GM18858 (cell line): ENCODE results near the gene OR52E5.

Experiments
- ATAC-seq: cut with Tn5 transposase; IDR thresholded peaks from one replicate; pipeline ENCODE4 v1.9.1; 2021; ENCODE audit not compliant: unreplicated experiment

The OR52E5 gene

DNA sequence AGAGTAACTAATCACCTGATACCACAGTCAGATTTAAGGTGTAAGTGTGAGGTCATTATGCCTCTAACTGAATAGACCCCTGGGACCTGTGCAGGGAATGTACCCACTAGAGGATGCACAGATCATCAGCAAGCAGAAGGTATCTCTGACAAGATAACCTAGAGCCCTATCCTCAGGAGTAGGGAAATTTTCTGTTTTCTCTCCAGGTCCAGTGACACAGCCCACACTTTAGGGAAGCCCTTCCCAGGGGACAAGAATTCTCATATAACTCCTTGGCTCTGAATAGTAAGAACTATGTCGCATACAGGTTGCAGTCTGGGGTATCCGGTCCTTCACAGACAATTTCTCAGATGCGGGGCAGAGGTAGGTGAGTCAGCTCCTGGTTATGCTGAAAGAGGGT, at the start of gene OR52E5:
TSS of gene OR52E5 (plus strand) at position 301 of the 400 bp plus-strand sequence. CDS start 7,569 bp downstream, outside the sequence.
- ATAC-seq: no peak

DNA sequence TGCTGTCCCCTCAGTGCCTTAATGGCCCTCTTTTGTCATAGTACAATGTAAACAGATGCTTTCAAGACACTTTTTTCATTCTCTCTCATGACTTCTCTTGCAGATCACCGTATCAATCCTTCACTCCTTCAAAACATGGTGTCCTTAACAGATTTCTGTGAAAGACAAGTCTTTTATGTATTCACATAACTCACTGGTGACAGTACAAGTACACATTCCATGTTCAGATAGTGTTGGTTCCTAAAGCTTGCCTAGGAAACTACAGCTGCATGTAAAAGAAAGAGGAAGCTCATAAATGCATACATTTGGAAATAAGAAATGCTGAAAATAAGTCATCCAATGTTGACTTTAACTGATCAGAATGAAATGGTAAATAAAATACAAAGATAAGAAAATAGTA, 46.3 kb upstream of the OR52E5 start:
- no peak for ATAC-seq

DNA sequence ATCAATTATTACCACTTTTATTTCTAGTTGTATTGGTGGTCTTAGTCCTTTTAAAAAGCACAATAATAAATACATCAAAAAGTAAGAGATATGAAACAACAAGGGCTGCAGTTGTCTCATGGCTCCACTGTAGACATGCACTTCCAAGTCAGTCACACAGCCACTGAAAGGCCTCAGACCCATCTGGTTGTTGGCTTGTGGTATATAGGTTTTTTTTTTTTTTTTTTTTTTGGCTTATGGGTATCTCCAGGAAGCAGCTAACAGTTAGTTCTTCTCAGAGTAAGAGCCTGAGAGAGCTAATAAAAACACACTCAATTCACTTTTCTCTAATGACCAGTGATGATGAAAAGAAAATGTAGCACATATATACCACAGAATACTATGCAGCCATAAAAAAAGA, 45.3 kb upstream of the OR52E5 start:
- ATAC-seq: no peak

GRCh38 chr11:5851002-5851401, 42.0 kb upstream of the OR52E5 start:
- no peak for ATAC-seq

DNA sequence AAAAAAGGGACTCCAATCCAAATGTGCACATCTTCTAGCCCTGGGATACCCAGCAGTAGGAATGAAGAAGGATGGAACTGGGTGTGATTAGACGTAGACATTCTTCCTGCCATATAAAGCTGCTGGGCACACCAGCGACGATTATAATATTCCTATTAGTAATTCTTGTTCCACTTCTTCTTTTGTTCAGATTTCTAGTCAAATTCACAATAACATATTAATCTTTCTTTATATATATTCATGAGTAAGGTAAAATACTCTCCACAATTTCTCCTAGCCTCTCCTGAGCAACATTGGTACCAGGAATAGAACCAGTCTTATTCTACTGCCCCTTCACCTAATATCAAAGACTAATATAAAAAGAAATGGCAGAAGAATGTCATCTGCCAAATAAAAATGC, 35.4 kb upstream of the OR52E5 start, which contains the start of gene OR52E8:
TSS of gene OR52E8 (minus strand) at position 101 of the 400 bp plus-strand sequence. CDS start at position 101, 0 bp downstream.
- no peak for ATAC-seq

DNA sequence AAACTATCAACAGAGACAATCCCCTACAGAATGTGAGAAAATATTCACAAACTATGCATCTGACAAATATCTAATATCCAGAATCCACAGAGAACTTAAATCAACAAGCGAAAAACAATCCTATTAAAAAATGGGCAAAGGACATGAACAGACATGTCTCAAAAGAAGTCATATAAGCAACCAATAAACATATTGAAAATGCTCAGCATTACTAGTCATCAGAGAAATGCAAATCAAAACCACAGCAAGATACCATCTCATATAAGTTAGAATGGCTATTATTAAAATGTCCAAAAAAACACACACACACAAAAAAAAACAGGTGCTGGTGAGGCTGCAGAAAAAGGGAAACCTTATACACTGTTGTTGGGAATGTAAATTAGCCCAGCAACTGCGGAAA, 27.2 kb upstream of the OR52E5 start:
- ATAC-seq: no peak

GRCh38 chr11:5878564-5878963, 14.4 kb upstream of the OR52E5 start:
- ATAC-seq: no peak

DNA sequence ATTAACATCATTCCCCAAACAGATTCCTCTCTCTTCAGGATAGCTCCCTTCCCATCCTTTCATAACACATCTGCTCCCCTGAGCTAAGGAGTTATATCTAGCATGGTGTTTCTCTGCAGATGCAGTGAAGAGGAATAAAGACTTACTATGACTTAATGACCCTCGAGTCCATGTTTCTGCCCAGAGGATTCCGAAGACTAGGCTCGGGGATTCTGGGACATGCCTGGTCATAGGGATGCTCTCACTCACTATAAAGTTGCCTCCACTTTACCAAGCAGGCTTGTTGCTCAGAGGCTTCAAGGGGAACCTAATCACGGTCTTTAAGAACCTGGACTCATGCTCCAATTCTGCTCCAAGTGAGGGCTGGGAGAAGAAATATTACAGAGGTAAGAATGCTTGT, 12.7 kb upstream of the OR52E5 start, which contains the start of gene OR52E4:
TSS of gene OR52E4 (plus strand) at position 301 of the 400 bp plus-strand sequence. CDS start 3,664 bp downstream, outside the sequence.
- no peak for ATAC-seq

- no peak for ATAC-seq
Observed at GRCh38 chr11:5881756-5882155, 11.3 kb upstream of the OR52E5 start.

DNA sequence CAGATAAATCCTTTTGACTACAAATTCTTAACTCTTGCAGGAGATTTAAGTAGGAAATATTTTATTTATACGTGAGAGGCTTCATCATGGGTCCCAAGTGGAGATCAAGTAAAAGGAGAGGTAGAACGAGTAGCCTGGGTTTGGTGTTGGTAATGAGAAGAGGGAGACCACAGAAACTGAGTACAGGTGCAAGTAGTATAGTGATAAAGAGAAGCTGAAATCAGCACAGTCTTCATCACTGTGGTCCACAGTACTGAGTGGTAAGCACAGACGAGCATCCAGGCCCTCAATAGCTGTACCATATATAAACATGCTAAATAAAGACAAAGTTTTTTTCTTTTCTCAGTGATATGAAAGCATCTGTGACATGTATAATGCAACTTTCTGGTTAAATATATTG, 5.8 kb upstream of the OR52E5 start:
- ATAC-seq: no peak

GRCh38 chr11:5887661-5888060, 5.3 kb upstream of the OR52E5 start:
- no peak for ATAC-seq

- no peak for ATAC-seq
Observed at GRCh38 chr11:5891216-5891800, 1.7 kb upstream of the OR52E5 start.

DNA sequence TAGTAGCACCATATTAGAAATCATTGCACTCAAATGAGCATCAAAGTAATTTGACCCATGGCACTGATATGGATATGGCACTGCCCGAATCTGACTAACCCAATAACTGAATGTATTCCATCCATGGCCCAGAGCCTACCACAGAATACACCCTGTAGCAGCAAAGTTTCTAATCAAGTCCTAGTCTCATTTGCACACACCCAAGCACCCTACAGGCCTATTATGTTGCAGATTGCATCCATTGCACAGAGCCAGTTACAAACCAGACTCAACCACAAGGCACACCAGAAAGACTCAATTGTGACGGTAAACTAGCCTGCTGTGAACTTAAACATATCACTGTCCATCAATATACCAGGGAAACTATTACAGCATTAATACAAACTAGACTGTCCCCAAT, 6.5 kb downstream of the OR52E5 start:
- no peak for ATAC-seq

DNA sequence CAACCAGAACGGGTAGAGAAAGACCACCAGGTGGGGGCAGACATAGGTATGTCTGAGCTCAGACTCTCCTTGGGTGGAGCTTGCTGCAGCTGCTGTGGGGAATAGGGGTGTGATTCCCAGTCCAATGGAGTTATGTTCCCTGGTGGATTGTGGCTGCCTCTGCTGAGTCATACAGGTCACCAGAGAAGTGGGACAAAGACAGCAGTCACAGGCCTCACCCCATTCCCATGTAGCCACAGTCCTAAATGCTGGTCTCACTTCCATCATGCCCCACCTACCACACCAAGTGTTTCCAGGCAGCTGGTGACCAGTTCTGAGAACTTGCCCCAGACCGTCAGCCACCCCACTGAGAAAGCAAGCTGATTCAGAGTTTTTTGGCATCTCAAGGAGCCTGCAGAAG, 17.5 kb downstream of the OR52E5 start:
- ATAC-seq: no peak

- ATAC-seq: no peak
Observed at GRCh38 chr11:5922749-5923426, 29.9 kb downstream of the OR52E5 start.

DNA sequence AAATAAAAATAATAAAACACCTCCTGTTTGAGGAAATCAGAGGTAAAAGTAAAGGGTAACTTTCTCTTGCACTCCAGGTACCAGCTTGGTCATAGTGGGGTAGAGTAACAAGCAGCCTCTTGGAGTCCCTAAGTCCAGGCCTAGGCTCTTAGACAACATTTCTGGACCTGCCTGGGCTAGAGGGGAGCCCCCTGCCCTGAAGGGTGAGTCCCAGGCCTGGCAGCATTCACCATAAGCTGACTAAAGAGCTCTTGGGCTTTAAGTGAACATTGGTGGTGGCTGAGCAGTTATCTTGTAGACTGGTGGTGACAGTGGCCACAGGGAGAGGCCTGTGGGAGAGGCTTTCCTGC, 30.4 kb downstream of the OR52E5 start:
- no peak for ATAC-seq

DNA sequence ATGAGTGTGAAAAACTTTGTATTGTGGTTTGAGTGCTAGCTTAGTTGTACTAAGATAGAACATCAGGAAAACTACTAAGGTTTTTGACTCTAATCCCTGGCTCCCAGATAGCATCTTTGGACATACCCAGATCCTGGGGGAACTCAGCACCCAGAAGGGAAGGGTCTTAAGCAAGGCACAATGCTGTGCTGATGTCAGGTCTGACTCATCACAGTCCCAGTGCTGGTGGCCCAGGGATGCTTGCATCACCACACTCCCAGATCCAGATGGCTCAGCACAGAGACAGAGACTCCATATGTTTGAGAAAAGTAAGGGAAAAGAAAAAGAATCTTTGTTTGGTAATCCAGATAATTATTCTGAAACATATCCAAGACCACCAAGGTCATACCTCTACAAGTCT, 30.8 kb downstream of the OR52E5 start:
- ATAC-seq: no peak

GRCh38 chr11:5928271-5928670, 35.3 kb downstream of the OR52E5 start:
- ATAC-seq: no peak

- ATAC-seq: no peak
Observed at GRCh38 chr11:5928811-5929210, 35.8 kb downstream of the OR52E5 start.

DNA sequence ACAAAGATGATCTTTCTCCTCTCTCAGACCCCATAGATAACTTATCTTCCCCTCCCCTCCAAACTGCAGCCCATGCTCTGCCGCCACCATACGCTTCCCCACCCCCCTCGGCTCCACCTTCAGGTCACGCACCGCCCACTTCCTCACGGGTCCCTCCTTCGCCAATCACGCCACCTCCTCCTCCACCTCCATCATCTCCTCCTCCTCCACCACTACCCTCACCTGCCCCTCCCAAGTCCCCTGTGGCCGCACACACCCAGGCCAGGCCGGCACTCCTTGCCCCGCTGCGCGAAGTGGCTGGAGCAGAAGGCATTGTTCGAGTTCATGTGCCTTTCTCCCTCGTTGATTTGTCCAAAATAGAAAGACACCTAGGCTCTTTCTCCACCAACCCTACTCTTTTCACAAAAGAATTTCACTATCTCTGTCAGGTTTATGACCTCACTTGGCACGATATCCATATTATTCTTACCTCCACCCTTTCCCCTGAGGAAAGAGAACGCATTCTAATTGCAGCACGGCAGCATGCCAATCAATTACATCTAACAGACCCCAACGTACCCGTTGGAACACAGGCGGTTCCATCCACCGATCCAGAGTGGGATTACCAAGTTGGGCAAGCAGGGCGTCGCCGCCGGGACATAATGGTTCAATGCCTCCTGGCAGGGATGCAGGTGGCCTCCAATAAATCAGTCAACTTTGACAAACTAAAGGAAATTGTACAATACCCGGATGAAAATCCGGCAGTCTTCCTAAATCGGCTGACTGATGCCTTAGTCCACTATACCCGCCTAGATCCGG, 36.8 kb downstream of the OR52E5 start:
- ATAC-seq: no peak

GRCh38 chr11:5930614-5931013, 37.6 kb downstream of the OR52E5 start:
- ATAC-seq: no peak

- ATAC-seq: no peak
Observed at GRCh38 chr11:5931061-5931460, 38.1 kb downstream of the OR52E5 start.
